Kidney (tissue), 14 donors: ENCODE results near the gene SOX11. TPM values are rescaled to one million over a fixed set of nuclear protein-coding genes. Genes with fewer than 3 reads are reported as not detected.

Experiments
- DNase-seq, 5 donors: peaks; one replicate each; pipeline ENCODE4 v3.0.0-alpha.2; 2013 to 2020
- FAIRE-seq: peaks from 2 replicates; lab custom pipeline; 2012; peaks lifted over from hg19 to GRCh38; lab: Jason Lieb, UNC
- H3K27ac ChIP-seq, 2 donors: one replicate each; pipeline ENCODE4 v1.7.0; 2013; ENCODE audit warnings: low read depth in 2 of 2, low read length in 2 of 2, inconsistent platforms in 1 of 2
- H3K27me3 ChIP-seq: one replicate; pipeline ENCODE4 v1.7.1; 2013; ENCODE audit warnings: low read length, inconsistent platforms; ENCODE audit not compliant: control insufficient read depth, insufficient read depth
- H3K36me3 ChIP-seq, 3 donors: one replicate each; pipeline versions ENCODE4 v1.7.0 to v1.7.1; 2013; ENCODE audit warnings: low read length in 3 of 3, control low read depth in 1 of 3, inconsistent platforms in 1 of 3; ENCODE audit not compliant: insufficient read depth in 3 of 3, control insufficient read depth in 2 of 3
- H3K4me1 ChIP-seq, 3 donors: one replicate each; pipeline versions ENCODE4 v1.7.0 to v1.7.1; 2013; ENCODE audit warnings: low read length in 3 of 3, inconsistent platforms in 1 of 3, low read depth in 1 of 3; ENCODE audit not compliant: control insufficient read depth in 2 of 3, insufficient read depth in 2 of 3
- H3K4me3 ChIP-seq, 3 donors: one replicate each; pipeline versions ENCODE4 v1.7.0 to v1.8.1; 2013; ENCODE audit warnings: low read length in 3 of 3, control low read depth in 1 of 3, inconsistent platforms in 1 of 3
- H3K9ac ChIP-seq, 3 donors: one replicate each; pipeline versions ENCODE4 v1.7.0 to v1.7.1; 2013; ENCODE audit warnings: low read length in 3 of 3, control low read depth in 1 of 3, inconsistent platforms in 1 of 3
- H3K9me3 ChIP-seq, 3 donors: one replicate each; pipeline versions ENCODE4 v1.7.0 to v1.7.1; 2013; ENCODE audit warnings: low read length in 3 of 3, control low read depth in 1 of 3, inconsistent platforms in 1 of 3; ENCODE audit not compliant: control insufficient read depth in 2 of 3, insufficient read depth in 1 of 3
- CTCF ChIP-seq: IDR thresholded peaks from 3 replicates; pipeline ENCODE4 v1.5.1; 2012; ENCODE audit warnings: mild to moderate bottlenecking, moderate library complexity, borderline replicate concordance; ENCODE audit not compliant: insufficient read depth; ENCODE audit errors: extremely low read depth
- intact Hi-C: fragments of 100-400 bp; cut with DNase I; formaldehyde crosslinking; loops from one replicate; pipeline ENCODE4 v1.11.1; 2022
- polyA plus RNA-seq: library from polyadenylated mRNA; stranded (reverse); fragments of 350-450 nt; fragmentation: Illumina TruSeq; extraction: RNeasy Lipid Tissue Mini Kit (QIAGEN cat#74804); gene quantifications from one replicate; pipeline ENCODE4 v1.2.3, GENCODE V29; 2014; ENCODE audit warnings: low read depth, low replicate concordance; ENCODE audit not compliant: insufficient read depth
- total RNA-seq: library from RNA; stranded (reverse); fragmentation: NEBNext Ultra II Directional; extraction: Animal tissue kit (Norgen Biotek cat#: 25700); gene quantifications from one replicate; pipeline ENCODE4 v1.2.1, GENCODE V29; 2021
- donor health status: control.
- donor health status: control.
- donor health status: control.
- donor health status: control.
- donor health status: control.
- donor health status: DM: yes; HTN: yes; CAD: no.
- donor health status: Normal renal cell carcinoma (clear cell type).

Gene SOX11
- total and polyA plus RNA-seq, 2 donors from 2014 or later, result 0.22 TPM; not detected in 1

DNA sequence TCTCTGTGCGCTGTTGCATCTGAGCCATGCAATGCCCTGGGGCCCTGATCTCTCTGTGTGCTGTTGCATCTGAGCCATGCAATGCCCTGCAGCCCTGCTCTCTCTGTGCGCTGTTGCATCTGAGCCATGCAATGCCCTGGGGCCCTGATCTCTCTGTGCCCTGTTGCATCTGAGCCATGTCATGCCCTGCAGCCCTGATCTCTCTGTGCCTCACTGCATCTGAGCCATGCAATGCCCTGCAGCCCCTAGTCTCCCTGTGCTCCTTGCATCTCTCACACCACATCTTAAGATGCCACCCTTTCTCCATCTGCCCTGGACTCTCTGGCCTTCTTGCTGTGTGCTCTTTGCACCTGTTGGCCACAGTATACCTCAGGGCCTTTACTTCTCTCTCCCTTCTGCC, 56.2 kb downstream of the SOX11 start:
- FAIRE-seq, result no peak
- no peak overlapping the region for H3K4me3 ChIP-seq
- no peak for TF ChIP-seq CTCF
- H3K9ac ChIP-seq, result no peak overlapping the region
- intact Hi-C loops, result no loop called here
- H3K4me1 ChIP-seq, result no peaks in the 10 kb centered on the region
- no peak for DNase-seq
- no peak overlapping the region for H3K27ac ChIP-seq
- H3K36me3 ChIP-seq, result no peaks in the 10 kb centered on the region
- H3K9me3 ChIP-seq, result no peaks in the 10 kb centered on the region
- H3K27me3 ChIP-seq, result no peaks in the 10 kb centered on the region

- no peak for FAIRE-seq
- H3K4me1 ChIP-seq, result no peaks in the 10 kb centered on the region
- DNase-seq, result no peak
- no peak overlapping the region for H3K9ac ChIP-seq
- no peaks in the 10 kb centered on the region for H3K27me3 ChIP-seq
- H3K27ac ChIP-seq, result no peak overlapping the region
- no peak for TF ChIP-seq CTCF
- no peaks in the 10 kb centered on the region for H3K9me3 ChIP-seq
- H3K36me3 ChIP-seq, result no peaks in the 10 kb centered on the region
- H3K4me3 ChIP-seq, result no peak overlapping the region
- intact Hi-C loops, result no loop called here
Measured at GRCh38 chr2:5748946-5749345, 56.8 kb downstream of the SOX11 start.

DNA sequence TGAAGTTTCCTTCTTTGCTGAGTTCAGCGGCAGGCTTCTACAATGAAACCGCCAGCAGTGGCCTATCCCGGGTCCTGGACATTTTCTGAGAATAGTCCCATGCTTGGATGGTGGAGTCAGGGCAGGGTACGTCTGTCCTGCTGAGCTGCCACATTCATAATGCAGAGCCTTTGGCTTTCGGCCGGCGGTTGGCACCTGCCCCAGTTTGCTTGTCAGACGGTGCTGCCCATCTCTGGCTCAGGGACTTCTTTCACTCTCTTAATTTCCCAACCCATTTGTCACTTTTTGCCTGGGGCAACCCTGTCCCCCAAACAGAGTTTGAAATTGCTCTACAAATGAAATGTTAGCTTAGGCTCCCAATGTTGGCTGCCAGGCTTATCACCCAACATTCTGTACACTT, 57.2 kb downstream of the SOX11 start:
- FAIRE-seq, result no peak
- Histone ChIP-seq H3K36me3 (no peaks in the 10 kb centered on the region), H3K4me3 (no peak overlapping the region), H3K4me1 (no peaks in the 10 kb centered on the region), H3K27me3 (no peaks in the 10 kb centered on the region), H3K9ac (no peak overlapping the region), H3K9me3 (no peaks in the 10 kb centered on the region), H3K27ac (no peak overlapping the region)
- DNase-seq, result no peak
- intact Hi-C loops, result no loop called here
- no peak for TF ChIP-seq CTCF
